Sigmoid colon (tissue), 4 donors: ENCODE results near the gene SDHAF4.

Experiments
- EP300 ChIP-seq, 4 donors: sonication (generic); formaldehyde crosslinking; IDR thresholded peaks; one replicate each; pipeline ENCODE4 v1.6.1; 2017; ENCODE audit warnings: antibody characterized with exemption in 4 of 4
- POLR2A ChIP-seq, 2 donors: fragments of 450-650 bp; IDR thresholded peaks; one replicate each; pipeline ENCODE4 v1.6.1; 2016; ENCODE audit warnings: antibody characterized with exemption in 2 of 2, mild to moderate bottlenecking in 2 of 2, moderate library complexity in 2 of 2
- TF ChIP-seq, protein P1 (sequence below), 4 experiments: fragments of 450-650 bp in 3 of 4; fragments of 200-600 bp in 1 of 4; IDR thresholded peaks; one replicate each; pipeline ENCODE4 v1.5.1; 2016 to 2019; ENCODE audit warnings: antibody characterized with exemption in 4 of 4, mild to moderate bottlenecking in 3 of 4, moderate library complexity in 2 of 4

DNA sequence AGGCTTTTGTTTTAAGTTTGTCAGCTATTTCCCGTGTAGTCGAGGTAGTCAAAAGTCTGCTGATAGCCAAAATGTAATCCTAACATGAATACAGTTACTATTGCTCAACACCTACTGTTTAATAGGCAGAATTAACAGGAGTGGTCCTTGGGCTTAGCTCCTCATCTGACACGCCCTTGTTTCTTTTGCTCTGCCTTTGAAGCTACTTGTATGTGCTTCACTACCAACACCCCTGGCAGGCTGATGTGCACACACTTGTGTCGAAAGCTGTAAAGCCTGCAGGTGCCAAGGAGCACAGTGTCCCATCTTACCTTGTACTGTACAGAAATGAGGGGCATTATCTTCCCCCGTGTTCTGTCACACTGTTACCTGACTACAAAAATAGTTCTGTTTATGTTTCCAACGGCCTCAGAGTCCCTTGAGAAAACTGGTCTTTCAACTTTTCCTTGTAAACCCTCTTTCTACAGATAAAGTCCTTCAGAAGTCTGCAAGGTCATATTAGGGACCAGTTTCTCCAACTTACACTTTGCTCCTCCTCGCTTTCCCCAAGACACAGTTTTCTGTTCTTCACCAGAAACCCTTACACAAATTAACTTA lies 9.3 kb downstream of the SDHAF4 start:
- TF ChIP-seq, protein P1, sequence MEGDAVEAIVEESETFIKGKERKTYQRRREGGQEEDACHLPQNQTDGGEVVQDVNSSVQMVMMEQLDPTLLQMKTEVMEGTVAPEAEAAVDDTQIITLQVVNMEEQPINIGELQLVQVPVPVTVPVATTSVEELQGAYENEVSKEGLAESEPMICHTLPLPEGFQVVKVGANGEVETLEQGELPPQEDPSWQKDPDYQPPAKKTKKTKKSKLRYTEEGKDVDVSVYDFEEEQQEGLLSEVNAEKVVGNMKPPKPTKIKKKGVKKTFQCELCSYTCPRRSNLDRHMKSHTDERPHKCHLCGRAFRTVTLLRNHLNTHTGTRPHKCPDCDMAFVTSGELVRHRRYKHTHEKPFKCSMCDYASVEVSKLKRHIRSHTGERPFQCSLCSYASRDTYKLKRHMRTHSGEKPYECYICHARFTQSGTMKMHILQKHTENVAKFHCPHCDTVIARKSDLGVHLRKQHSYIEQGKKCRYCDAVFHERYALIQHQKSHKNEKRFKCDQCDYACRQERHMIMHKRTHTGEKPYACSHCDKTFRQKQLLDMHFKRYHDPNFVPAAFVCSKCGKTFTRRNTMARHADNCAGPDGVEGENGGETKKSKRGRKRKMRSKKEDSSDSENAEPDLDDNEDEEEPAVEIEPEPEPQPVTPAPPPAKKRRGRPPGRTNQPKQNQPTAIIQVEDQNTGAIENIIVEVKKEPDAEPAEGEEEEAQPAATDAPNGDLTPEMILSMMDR (IDR thresholded peaks at IDR 0.05), result no peak
- TF ChIP-seq POLR2A (IDR thresholded peaks at IDR 0.05) (no peak), EP300 (IDR thresholded peaks at IDR 0.05) (no peak)
